Stimulated activated CD8-positive, alpha-beta memory T cell treated with anti-CD3 and anti-CD28 coated beads, Interleukin-15, amount 100 ng/mL, for 48 hours (primary cell): ENCODE measurements around the gene IDH3B.
"Not testable (repeated sequence)": the region's sequence is repeated elsewhere in the genome, so short reads cannot be mapped to it uniquely, and the experiment has no call there.

Experiments
- DNase-seq, 2 donors: peaks; one replicate each; pipeline ENCODE4 v3.0.0-alpha.2; 2020; ENCODE audit warnings: low read depth in 2 of 2

Gene IDH3B

DNA sequence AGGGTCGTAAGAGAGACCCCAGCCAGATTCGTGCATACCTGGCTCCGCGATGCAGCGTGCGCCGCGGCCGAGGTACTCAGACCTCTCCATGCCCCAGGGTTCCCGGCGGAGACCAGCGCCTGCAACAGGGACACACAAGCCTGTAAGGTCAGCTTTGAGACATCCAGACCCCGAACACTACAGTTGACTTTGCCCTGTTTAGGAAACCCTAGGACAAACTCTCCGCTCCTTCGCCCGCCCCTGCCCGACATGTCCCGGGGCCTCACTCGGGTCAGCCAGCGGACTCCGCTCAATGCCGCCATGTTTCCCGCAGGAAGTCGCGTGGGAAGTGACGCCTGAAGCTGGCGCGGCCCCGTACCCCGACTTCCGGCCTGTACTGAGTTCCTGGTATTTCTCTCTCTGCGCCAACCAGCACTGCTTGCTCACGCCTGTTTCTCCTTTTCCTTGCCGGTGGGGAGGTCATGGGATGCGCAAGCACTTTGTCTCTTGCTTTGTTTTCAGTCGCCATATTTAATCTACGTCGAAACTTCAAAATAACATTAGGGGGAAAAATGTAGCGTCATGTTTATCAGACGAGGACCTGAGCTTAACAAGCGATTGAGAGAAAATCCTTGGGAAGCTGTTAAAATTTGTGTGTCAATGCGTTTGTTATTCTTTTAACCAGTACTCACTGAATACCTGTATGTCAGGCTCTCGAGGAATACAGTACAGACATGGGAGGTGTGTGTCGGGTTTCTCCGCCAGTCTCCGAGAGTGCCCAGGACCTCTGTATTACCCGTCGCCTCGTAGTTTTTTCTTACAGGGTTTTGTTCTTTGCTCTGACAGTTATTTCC lies at the start of gene IDH3B:
TSS of gene IDH3B (minus strand) at position 330 of the 833 bp plus-strand sequence. CDS start at position 302, 28 bp downstream.
- DNase-seq, result peak; percentile 87 to 88

DNA sequence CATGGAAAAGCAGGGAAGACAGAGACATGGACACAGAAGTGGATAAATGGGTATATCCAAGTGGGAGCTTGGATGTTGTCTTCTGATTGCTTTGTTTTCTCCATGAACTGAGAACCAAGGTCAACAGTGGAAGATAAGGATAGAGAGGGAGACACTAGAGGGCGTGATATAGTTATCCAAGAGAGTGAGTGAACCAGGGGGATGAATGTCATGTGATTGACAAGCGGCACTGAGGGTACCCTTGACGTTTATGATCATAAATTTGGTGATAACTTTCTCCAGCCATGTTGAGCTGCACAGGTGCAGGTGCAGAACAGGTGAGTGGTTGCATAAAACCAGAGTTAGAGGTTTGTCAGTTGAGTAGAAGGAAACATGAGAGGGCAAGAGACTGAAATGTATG lies 49.3 kb upstream of the IDH3B start:
- DNase-seq, result no peak

DNA sequence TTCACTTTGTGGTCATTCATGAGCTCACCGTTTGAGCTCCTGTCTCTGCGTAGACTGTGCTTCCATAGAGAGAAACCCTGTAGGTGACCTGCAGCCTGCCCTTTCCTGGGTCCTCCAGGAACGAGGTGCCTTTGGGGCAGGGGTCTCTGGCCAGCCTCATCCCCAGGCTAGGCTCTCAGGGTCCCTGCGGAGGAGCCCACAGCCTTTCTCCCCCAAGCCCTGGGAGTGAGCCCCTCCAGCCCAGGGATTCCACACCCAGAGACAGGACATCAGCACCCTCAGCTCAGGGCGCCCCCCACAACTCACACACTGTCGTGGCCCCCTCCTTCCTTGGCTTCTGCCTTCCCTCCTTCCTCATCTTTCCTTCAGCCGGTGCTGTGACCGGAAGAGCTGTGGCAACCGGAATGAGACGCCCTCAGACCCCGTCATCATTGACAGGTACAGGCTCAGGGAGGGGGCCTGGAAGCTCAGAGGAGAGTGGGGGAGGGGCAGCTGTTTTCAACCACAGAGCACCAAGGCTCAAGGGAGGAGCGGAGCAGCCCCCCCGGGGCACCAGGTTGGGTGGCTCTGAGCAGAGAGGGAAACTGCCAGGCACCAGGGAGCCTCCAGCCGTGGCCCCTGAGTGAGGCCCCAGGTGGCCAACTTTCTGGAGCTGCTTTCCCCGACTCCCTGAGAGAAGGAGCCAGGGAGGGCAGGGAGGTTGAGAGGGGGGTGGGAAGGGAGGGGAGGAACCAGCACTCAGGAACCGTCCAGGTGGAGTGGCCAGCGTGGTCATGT lies 45.4 kb upstream of the IDH3B start:
- DNase-seq, result no peak

DNA sequence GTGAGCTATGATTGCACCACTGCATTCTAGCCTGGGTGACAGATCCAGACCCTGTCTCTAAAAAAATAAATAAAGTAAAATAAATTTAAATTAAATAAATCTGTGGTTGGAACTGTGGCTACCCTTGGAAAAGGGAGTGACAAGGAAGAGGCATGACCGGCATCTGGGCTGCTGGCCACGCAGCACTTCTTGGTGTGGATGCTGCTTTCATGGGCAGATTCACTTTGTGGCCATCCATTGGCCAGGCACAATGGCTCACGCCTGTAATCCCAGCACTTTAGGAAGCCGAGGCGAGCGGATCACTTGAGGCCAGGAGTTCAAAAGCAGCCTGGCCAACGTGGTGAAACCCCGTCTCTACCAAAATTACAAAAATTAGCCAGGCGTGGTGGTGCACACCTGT lies 44.6 kb upstream of the IDH3B start:
- no peak for DNase-seq

DNA sequence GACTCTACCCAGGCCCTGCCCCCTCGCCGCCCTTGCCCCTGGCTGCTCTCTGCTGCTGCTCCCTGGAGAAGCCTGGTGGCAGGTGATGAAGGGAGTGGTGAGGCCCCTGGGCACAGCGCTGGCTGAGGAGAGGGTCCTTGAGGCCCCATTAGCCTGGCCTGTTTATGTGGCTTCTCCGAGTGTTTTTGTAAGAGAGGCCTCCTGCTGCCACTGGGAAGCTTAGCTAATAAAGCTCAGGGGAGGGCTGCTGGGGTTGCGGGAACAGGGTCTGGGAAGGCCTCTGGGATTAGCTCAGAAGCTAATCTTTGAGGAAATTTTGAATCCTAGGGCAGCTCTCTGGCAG lies 44.0 kb upstream of the IDH3B start:
- no peak for DNase-seq

DNA sequence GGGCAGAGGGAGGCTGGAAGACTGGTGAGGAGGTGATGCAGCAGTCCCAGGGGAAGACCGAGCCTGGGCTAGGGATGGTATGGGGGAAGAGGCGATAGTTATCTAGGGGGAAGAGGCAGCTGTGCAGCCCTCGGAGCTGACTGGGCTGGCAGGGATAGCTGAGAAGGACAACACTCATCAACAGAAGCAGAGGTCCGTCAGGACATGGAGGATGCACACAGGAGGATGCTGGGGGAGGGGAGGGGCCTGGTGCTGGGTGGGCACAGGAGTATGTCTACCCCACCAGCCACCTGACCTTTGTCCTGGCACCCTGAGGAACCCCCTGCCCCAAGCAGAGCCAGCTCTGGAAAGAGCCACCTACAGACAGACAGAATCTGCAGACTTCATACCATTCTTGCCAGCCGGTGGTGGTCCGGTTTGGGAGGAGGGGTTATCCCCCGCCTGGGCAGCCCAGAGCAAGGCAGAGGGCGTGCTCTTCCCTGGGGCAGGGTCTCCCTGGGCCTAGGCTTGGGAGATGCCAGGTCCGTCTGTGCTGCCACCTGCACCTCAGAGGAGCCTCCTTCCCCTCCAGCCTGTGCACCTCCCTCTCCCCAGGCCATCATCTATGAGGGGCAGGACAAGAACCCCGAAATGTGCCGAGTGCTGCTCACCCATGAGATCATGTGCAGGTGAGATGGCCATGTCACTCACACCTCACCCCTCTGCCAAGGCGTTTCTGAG lies 43.5 kb upstream of the IDH3B start:
- no peak for DNase-seq

DNA sequence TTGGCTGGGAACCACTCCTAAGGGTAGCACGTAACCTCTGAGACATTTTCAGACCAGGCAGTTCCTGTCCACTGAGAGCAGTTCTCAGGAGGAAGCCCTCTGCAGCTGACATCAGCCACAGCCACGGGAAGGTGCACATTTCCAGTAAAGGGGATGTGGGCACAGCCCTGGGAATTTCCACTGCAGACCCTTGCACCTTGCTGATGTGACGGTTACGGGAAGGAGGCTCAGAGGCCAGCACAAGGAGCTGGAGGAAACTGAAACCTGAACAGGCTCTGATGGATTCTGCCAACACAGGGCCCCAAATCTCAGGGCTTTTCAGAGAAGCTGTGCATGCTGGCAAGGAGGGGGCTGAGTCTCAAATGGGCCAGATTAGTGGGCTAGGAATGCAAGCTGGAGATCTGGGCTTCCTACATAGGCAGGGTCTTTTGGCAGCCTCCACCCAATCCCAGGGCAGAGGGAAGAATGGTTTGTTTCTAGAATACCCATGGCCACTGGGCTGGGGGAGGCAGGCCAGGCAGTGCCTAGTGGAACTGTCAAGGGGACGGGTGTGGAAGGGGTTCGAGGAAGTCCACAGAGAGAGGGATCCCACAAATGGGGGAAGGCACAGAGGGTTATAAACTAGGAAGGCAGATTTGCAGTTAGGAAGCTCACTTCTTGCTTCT lies 42.8 kb upstream of the IDH3B start:
- no peak for DNase-seq

DNA sequence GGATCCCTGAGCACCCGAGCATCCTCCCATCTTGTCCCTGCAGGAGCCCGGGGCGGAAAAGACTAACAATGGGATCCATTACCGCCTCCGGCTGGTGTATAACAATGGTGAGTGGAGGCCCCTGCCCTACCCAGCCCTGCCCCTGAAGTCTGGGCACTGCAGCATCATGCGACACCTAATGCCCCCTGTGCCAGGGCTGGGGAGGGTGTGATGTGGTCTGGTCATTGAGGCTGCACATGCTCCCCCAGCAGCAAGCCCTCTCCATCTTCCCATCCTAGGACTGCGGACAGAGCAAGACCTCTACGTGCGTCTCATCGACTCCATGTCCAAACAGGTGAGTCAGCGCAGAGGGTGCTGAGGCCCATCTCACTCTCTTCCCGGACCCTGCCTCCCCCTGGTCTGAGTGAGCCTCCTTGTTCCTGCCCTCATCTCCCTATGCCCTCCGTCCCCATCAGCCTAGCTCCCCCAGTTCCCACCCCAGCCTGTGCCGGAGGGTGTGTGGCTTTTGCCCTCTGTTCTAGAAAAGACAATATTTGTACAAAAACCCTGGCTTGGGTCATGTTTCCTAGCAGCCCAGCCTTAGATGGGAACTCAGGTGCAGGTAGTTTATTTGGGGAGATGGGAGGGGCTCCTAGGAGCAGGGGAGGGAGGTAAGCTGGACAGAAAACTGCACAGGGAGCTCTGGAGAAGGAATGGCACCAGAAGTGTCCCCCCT lies 42.1 kb upstream of the IDH3B start:
- DNase-seq, result no peak

DNA sequence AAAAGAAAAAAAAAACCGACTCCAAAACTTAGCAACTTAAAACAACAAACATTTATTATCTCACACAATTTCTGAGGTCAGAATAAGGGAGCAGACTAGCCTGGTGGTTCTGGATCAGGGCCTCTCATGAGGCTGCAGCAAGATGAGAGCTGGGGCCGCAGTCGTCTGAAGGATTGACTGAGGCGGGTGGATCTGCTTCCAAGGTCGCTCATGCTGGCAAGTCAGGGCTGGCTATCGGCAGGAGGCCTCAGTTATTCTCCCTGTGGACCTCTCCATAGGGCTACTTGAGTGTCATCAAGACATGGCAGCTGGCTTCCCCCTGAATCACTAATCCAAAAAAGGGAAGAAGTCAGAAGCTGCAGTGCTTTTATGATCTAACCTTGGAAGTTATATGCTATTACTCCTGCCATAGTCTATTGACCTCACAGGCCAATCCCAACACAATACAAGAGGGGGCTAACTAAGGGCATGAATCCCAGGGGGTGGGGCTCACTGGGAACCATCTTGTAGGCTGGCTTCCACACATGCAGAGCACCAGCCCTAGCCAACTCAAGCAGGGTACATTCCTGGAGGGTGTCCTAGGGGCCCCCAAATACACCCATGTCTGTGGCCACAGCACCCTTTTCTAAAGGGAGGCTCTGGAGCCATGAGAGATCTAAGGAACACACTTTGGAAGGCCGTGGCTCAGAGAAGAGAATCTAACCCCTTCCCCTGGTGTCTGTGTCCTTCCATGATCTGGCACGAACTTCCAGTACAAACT lies 39.9 kb upstream of the IDH3B start:
- no peak for DNase-seq

DNA sequence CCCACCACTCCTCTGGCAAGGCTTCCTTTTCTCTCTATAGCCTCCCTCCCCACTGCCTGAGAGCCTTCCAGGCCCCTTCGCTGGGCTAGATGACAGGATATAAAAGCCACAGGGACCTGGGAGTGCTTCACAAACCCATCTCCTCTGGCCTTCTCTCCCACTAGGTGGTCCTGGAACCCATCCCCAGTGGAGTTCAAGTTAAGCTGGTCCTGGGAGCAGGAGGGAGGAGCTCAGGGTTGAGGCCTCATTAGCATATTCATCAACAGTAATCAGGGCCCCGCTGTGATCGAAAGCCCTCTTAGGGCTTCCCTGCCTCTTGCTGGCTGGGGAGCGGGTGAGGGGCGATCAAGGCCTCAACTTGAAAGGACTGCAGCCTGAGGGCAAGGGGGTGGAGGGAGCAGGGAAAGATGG lies 37.7 kb upstream of the IDH3B start:
- no peak for DNase-seq

DNA sequence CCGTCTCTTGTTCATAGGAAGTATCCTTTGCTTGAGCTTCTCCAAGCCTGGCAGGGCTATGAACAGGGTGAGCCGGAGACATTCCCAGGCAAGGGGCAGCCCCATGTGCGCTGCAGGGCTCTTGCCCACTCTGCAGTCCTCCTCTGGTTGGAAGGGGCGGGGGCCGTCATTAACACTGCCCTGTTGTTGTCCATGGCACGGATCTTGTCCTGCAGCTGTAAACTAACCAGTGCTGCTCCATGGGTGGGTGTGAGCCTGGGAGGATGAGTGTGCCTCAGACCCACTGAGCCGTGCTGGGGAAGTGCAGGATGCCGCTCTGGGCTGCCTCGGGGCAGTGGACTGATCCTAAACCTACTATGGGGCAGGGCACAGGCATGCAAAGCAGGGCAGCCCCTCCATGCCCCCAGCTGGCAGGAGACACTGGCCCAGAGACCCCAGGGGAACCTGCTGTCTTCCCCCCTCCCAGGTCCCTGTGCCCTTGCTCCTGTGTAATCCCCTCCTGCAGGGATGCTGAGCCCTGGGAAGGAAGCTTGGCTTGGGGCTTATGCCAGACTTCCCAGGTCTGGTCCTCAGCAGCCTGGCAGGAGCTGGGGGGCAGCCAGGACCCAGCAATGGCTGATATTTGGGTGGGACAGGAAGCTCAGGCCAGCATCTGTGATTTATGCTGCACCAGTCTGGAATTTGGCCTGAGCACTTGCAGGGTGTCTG lies 37.1 kb upstream of the IDH3B start:
- DNase-seq, result no peak

DNA sequence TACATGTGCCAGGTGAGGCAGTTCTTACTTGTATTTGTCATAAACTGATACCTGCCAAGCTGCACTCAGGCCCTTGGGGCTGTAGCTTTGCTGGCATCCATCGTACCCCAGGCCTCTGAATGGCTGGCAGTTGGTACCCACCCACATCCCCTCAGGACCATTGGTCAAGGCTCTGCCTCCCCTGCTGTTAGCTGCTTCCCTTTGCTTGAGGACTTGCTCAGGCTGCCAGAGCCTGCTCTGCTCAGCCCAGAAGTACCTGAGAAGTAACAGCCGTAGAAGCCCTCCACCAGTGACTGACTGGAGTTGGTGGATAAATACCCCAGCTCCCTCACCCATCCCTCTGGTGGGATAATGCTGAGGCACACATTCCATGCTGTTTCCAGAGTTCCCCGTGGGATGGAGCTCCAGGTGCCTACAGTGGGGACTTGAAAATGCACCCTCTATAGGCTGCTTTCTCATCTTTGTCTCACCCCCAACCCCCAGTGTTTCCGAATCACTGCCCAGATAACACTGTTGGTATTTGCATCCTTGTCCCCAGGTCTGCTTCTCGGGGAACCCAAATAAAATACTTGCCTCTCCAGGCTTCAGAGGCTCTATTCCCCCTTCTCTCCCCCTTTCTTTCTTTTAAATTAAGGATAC lies 35.9 kb upstream of the IDH3B start:
- no peak for DNase-seq

DNA sequence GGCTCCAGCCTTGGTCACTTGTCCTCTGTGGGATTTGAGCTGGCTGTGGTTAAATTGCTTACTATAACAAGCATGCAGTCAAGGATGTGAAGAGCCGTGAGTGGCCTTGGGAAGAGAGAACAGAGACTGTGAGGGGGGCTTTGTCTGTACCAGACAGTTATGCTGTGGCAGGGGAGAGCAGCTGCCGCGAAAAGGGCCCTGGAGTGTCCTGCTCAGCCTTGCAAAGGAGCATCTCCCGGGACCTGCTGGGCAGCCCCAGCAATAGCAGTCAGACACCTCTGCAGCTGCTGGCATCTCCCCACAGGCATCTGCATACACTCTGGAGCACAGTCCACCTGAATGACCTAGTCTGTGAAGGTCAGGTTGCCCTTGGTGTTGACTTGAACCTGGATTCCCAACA lies 34.9 kb upstream of the IDH3B start:
- DNase-seq, result no peak

DNA sequence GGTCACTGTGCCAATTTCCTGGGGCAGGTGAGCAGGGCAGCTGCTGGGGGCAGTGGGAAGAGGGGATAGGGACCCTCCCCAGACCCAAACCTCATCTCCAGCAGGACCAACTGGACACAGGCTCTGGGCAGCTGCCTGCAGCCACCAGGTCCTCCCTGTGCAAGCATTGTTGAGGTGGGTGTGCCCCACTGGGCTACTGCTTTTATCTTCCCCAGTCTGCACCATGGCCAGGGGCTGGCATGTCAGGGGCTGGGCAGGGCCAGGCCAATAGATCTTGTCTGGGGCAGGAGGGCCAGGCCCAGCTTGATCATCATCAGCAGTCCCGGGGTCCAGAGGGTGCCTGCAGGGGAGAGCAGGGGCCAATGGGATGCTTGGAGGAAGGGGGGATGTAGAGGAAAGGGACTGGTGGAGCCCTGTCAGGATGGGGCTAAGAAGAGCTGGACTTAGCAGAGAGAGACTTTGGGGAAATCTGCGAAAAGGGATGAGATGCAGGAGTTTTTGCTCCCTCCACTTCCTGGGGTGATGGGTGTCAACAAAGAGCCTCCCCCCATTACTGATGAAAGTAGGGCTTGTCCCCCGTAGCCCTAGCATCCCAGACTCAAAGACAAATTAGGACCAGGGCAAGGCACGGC lies 34.3 kb upstream of the IDH3B start:
- DNase-seq, result no peak

DNA sequence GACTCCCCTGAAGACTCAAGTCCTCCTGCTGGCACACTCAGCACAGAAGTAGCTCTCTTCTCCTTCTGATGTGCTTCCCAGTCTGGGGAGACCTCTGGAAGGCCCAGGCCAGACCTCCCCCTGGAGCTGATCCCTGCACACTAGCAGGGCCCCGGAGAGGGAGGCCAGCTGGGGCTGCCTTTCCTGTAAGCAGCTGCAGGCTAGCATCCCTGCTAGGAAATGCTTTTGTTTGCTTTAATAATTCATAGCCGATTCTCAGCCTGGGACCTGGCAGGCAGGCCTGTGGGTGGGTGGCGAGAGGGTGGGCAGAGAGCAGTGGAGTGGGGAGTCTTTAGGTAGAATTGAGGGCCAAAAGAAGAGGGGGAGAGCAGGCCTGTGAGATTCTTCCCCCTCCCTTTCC lies 33.8 kb upstream of the IDH3B start:
- DNase-seq, result no peak

DNA sequence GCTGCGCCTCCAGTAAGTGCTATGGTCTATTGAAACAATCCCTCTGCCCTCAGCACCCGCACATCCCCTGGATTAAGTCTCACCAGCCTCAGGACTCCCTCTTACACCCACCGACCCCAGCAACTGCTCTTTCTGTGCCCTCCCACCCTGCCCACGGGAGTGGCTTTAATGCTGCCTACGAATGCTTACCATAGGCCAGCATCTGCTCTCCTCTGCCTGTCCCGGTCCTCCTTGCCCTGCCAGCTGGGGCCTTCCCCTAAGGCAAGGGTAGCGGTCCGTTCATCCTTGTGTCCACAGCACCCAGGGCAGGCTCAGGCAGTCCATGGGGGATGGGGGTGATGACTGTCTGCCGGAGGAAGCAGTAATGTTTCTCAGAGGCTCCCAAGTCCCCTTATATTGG lies 32.6 kb upstream of the IDH3B start:
- no peak for DNase-seq

DNA sequence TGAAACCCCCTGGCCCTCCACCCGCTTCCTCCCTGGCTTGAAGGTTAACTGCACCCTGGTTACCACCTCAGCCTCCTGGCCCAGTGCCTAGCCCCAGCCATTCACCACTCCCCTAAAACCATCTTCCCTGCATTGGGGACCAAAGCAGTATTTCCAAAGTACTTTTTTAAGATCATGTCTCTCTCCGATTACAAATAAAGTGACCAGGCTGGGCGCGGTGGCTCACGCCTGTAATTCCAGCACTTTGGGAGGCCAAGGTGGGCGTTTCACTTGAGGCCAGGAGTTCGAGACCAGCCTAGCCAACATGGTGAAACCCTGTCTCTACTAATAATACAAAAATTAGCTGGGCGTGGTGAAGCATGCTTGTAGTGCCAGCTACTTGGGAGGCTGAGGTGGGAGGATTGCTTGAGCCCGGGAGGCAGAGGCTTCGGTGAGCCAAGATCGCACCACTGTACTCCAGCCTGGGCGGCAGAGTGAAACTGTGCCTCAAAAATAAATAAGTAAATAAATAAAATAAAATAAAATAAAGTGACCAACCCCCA lies 32.0 kb upstream of the IDH3B start:
- DNase-seq, result not testable (repeated sequence)

DNA sequence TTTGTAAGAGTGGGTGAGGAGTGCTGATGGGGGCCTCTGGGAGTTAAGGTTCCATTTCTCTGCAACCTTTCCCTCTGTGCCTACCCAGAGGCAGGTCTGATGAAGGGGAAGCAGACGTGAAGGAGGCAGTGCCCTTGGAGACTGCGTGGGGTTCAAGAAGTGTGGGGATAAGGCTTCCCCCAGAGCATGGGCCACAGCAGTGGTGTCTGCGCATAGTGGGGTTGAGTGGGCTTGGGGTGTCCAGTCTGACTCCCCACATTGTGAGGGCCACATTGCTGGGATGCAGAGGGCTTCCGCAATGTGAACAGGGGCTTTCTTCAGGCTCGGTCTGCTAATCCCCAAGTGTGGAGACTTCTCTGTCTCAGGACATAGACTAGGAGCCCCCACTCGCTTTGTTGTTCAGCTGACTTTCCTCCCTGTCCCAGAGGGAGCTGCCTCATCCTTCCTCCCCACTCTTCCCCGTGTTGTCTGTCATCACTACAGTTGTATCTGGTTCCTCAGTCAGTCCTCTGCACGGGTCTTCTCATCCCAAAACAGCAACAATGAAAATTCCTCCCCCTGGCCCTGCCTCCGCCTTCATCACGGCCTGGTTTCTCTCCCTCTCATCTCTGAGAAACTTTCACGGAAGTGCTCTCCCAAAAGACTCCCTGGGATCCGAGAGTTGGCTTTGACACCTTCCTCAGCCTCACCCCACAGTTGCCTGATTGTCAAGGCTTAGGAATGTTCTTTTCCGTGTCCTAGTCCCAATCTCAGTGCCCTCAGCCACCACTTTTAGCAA lies 31.4 kb upstream of the IDH3B start:
- no peak for DNase-seq
